VCaP (cell line): Measurements from ENCODE around the gene PLD5.

ENCODE experiments used
- H3K27ac ChIP-seq: fragments of 450-650 bp; 2 replicates; pipeline ENCODE4 v1.5.1; 2017
- TF ChIP-seq, protein P1 (sequence below): fragments of 450-650 bp; conservative IDR thresholded peaks from 2 replicates; pipeline ENCODE4 v1.5.1; 2017; ENCODE audit warnings: mild to moderate bottlenecking, moderate library complexity

Gene PLD5

DNA sequence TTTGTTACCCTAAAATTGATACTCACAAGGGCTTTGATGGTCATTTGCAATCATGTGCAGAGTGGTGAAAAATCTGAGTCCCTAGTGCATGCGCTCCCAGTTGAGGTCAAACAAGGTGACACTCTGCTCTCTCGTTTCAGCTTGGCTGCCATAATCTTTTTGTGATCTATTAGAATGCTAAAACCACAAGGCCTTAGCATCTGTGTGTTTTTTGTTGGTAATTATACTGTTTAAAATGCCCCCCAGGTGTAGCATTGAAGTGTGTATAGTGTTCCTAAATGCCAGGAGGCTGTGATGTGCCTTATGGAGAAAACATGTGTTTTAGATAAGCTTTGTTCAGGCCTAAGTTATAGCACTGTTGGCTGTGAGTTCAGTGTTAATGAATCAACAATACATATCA is 89.3 kb downstream of the PLD5 start:
- no peak overlapping the region for H3K27ac ChIP-seq
- TF ChIP-seq, protein P1, sequence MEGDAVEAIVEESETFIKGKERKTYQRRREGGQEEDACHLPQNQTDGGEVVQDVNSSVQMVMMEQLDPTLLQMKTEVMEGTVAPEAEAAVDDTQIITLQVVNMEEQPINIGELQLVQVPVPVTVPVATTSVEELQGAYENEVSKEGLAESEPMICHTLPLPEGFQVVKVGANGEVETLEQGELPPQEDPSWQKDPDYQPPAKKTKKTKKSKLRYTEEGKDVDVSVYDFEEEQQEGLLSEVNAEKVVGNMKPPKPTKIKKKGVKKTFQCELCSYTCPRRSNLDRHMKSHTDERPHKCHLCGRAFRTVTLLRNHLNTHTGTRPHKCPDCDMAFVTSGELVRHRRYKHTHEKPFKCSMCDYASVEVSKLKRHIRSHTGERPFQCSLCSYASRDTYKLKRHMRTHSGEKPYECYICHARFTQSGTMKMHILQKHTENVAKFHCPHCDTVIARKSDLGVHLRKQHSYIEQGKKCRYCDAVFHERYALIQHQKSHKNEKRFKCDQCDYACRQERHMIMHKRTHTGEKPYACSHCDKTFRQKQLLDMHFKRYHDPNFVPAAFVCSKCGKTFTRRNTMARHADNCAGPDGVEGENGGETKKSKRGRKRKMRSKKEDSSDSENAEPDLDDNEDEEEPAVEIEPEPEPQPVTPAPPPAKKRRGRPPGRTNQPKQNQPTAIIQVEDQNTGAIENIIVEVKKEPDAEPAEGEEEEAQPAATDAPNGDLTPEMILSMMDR = no peak

GRCh38 chr1:242432491-242433095 is 91.9 kb downstream of the PLD5 start:
- H3K27ac ChIP-seq = no peak overlapping the region
- TF ChIP-seq, protein P1 = no peak

GRCh38 chr1:242431786-242432185 is 92.7 kb downstream of the PLD5 start:
- peak overlapping the region; percentile 25; the same call in 1 of the 2 replicates for H3K27ac ChIP-seq
- TF ChIP-seq, protein P1 = no peak

GRCh38 chr1:242430956-242431355 is 93.5 kb downstream of the PLD5 start:
- H3K27ac ChIP-seq = peak overlapping the region; percentile 25; the same call in 1 of the 2 replicates
- TF ChIP-seq, protein P1 = no peak

- TF ChIP-seq, protein P1 = no peak
- H3K27ac ChIP-seq = no peak overlapping the region
Measured at GRCh38 chr1:242428399-242429190, 95.9 kb downstream of the PLD5 start.

GRCh38 chr1:242427519-242427918 is 97.0 kb downstream of the PLD5 start:
- H3K27ac ChIP-seq = no peak overlapping the region
- TF ChIP-seq, protein P1 = no peak

GRCh38 chr1:242426271-242426905 is 98.1 kb downstream of the PLD5 start:
- TF ChIP-seq, protein P1 = no peak

More at GRCh38 chr1:242426271-242426905, 98.1 kb downstream of the PLD5 start:
- no peak overlapping the region for H3K27ac ChIP-seq
